ENCODE measurements around the gene DUS4L. TPM values are rescaled to one million over a fixed set of nuclear protein-coding genes. Genes with fewer than 3 reads are reported as not detected.

Gene DUS4L
- total RNA-seq, 1 experiment from 2014 or later = 12.6 TPM

- POLR2A ChIA-PET (ENCODE audit: low non-redundant PET) = no interaction called here
- H3K4me1 ChIP-seq (ENCODE audit: insufficient read depth, low read length, poor library complexity, severe bottlenecking) = peaks cover 12% of the 10 kb centered on the region
- TF ChIP-seq EZH2 (IDR thresholded peaks at IDR 0.05; ENCODE audit: borderline replicate concordance, low read depth, low read length, poor library complexity, severe bottlenecking) (no peak), CTCF (conservative IDR thresholded peaks at IDR 0.05; ENCODE audit: low read depth, low read length) (no peak)
- DNase-seq (ENCODE audit: low spot score) = no peak
- no peak overlapping the region for H3K4me3 ChIP-seq (ENCODE audit: low read depth, low read length, poor library complexity, severe bottlenecking)
- no peaks in the 10 kb centered on the region for H3K27me3 ChIP-seq (replicated peaks; ENCODE audit: insufficient read depth, low read depth, low read length, poor library complexity)
- CTCF ChIA-PET = no interaction called here
- no peak overlapping the region for H3K27ac ChIP-seq (ENCODE audit: low read depth, low read length, poor library complexity, severe bottlenecking)
- H3K9me3 ChIP-seq (ENCODE audit: low read depth, low read length, poor library complexity, severe bottlenecking) = no peaks in the 10 kb centered on the region
- H3K36me3 ChIP-seq (ENCODE audit: insufficient read depth, low read length, poor library complexity, severe bottlenecking) = no peaks in the 10 kb centered on the region
- intact Hi-C loops (cut with micrococcal nuclease; ENCODE audit: unreplicated experiment) = no loop called here
- BruUV-seq (replicated peaks) = no TSS peak
Measured at GRCh38 chr7:107614425-107614824, 50.7 kb downstream of the DUS4L start.

- no TSS peak for BruUV-seq (replicated peaks)
- CTCF ChIA-PET = no interaction called here
- Histone ChIP-seq H3K4me3 (ENCODE audit: low read depth, low read length, poor library complexity, severe bottlenecking) (no peak overlapping the region), H3K4me1 (ENCODE audit: insufficient read depth, low read length, poor library complexity, severe bottlenecking) (no peaks in the 10 kb centered on the region), H3K27me3 (replicated peaks; ENCODE audit: insufficient read depth, low read depth, low read length, poor library complexity) (no peaks in the 10 kb centered on the region), H3K36me3 (ENCODE audit: insufficient read depth, low read length, poor library complexity, severe bottlenecking) (no peaks in the 10 kb centered on the region), H3K27ac (ENCODE audit: low read depth, low read length, poor library complexity, severe bottlenecking) (no peak overlapping the region), H3K9me3 (ENCODE audit: low read depth, low read length, poor library complexity, severe bottlenecking) (no peaks in the 10 kb centered on the region)
- TF ChIP-seq CTCF (conservative IDR thresholded peaks at IDR 0.05; ENCODE audit: low read depth, low read length) = no peak
- no peak for TF ChIP-seq EZH2 (IDR thresholded peaks at IDR 0.05; ENCODE audit: borderline replicate concordance, low read depth, low read length, poor library complexity, severe bottlenecking)
- POLR2A ChIA-PET (ENCODE audit: low non-redundant PET) = no interaction called here
- intact Hi-C loops (cut with micrococcal nuclease; ENCODE audit: unreplicated experiment) = no loop called here
- DNase-seq (ENCODE audit: low spot score) = no peak
Measured at GRCh38 chr7:107615910-107616680, 52.3 kb downstream of the DUS4L start.

- intact Hi-C loops (cut with micrococcal nuclease; ENCODE audit: unreplicated experiment) = no loop called here
- ChIA-PET CTCF (no interaction called here), POLR2A (ENCODE audit: low non-redundant PET) (no interaction called here)
- Histone ChIP-seq H3K9me3 (ENCODE audit: low read depth, low read length, poor library complexity, severe bottlenecking) (no peaks in the 10 kb centered on the region), H3K27me3 (replicated peaks; ENCODE audit: insufficient read depth, low read depth, low read length, poor library complexity) (no peaks in the 10 kb centered on the region), H3K27ac (ENCODE audit: low read depth, low read length, poor library complexity, severe bottlenecking) (no peak overlapping the region), H3K36me3 (ENCODE audit: insufficient read depth, low read length, poor library complexity, severe bottlenecking) (no peaks in the 10 kb centered on the region), H3K4me3 (ENCODE audit: low read depth, low read length, poor library complexity, severe bottlenecking) (no peak overlapping the region), H3K4me1 (ENCODE audit: insufficient read depth, low read length, poor library complexity, severe bottlenecking) (no peaks in the 10 kb centered on the region)
- TF ChIP-seq CTCF (conservative IDR thresholded peaks at IDR 0.05; ENCODE audit: low read depth, low read length) = no peak
- no peak for TF ChIP-seq EZH2 (IDR thresholded peaks at IDR 0.05; ENCODE audit: borderline replicate concordance, low read depth, low read length, poor library complexity, severe bottlenecking)
- BruUV-seq (replicated peaks) = no TSS peak
- DNase-seq (ENCODE audit: low spot score) = peak; percentile 12
Measured at GRCh38 chr7:107622429-107622828, 58.7 kb downstream of the DUS4L start.
